AG09319 (cell line): ENCODE data around the gene LPAR2.

ENCODE experiments used
- DNase-seq: peaks from one replicate; pipeline ENCODE4 v3.0.0-alpha.2; 2010; ENCODE audit warnings: low read depth; ENCODE audit errors: extremely low read depth
- CTCF ChIP-seq: IDR thresholded peaks from 2 replicates; pipeline ENCODE4 v1.5.1; 2011; ENCODE audit warnings: low read depth, mild to moderate bottlenecking, inconsistent platforms, low read length, moderate library complexity

The LPAR2 gene

GRCh38 chr19:19626516-19627472 lies 1.2 kb downstream of the LPAR2 start:
- TF ChIP-seq CTCF: no peak

GRCh38 chr19:19624032-19624570 lies 3.9 kb downstream of the LPAR2 start:
- TF ChIP-seq CTCF: no peak
- no peak for DNase-seq

More at GRCh38 chr19:19626516-19627472, 1.2 kb downstream of the LPAR2 start:
- DNase-seq: no peak

GRCh38 chr19:19623383-19623782 lies 4.6 kb downstream of the LPAR2 start:
- TF ChIP-seq CTCF: no peak
- no peak for DNase-seq

- no peak for TF ChIP-seq CTCF
These were observed 8.2 kb downstream of the LPAR2 start for GRCh38 chr19:19619849-19620210.

GRCh38 chr19:19619181-19619848 lies 8.7 kb downstream of the LPAR2 start:
- TF ChIP-seq CTCF: no peak
- DNase-seq: no peak

More at GRCh38 chr19:19619849-19620210, 8.2 kb downstream of the LPAR2 start:
- DNase-seq: no peak

- DNase-seq: peak; percentile 68
- no peak for TF ChIP-seq CTCF
These were observed 9.6 kb downstream of the LPAR2 start, which contains the start of gene PBX4 for GRCh38 chr19:19618219-19619051. PBX4 (minus strand) TSS chr19:19618687; CDS start chr19:19618629, 58 bp downstream.
